ENCODE measurements around the gene TARS3. TPM values are rescaled to one million over a fixed set of nuclear protein-coding genes. Genes with fewer than 3 reads are reported as not detected.
A peak's percentile ranks its signal among the peaks of the same experiment; 100 is the strongest.
"Not testable (repeated sequence)": the region's sequence is repeated elsewhere in the genome, so short reads cannot be mapped to it uniquely, and the experiment has no call there.

Gene TARS3
- total RNA-seq, 1 experiment from 2014 or later: 28.8 TPM

DNA sequence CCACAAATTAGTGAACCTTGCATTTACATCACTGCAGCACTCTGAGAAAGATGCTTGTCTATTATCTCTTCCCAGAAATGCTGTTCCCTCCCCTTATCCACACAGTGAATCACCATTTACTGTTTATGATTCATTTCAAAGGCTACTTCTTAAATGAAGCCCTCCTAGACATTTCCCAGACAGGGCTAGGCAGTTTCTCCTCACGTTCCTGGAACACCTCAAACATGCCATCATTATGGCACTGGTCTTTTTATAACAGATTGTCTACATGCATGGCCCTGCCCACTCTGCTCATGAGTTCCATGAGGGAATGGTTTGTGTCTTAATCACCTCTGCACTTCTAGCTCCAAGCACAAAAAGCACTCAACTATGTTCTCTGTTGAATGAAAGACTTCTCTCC, 39.9 kb downstream of the TARS3 start:
- no peak for DNase-seq
- Histone ChIP-seq H3K36me3 (peaks cover 14% of the 10 kb centered on the region), H3K4me1 (no peaks in the 10 kb centered on the region), H3K9me3 (replicated peaks) (no peaks in the 10 kb centered on the region), H3K27ac (no peak overlapping the region), H3K4me3 (no peak overlapping the region), H3K27me3 (no peaks in the 10 kb centered on the region)

DNA sequence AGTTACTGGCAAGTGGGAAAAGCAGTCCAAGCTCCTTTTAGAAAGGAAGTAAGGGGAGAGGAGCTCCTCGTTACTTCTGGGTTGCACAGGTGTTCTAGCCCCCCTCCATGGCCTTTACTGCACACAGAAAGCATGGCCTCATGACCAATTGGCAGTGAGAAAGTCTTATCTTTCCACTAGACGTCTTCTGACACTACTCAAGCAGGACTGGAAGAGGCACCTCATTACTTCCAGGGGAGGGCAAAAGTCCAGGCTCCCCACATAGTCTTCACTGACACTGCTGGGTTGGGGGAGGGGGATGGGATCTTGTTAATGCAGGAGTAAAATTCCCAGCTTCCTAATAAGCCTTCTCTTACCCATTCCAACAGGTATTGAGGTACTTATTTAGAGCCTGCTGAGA, 44.5 kb downstream of the TARS3 start:
- DNase-seq: no peak
- Histone ChIP-seq H3K27me3 (no peaks in the 10 kb centered on the region), H3K4me3 (no peak overlapping the region), H3K9me3 (replicated peaks) (no peaks in the 10 kb centered on the region), H3K27ac (no peak overlapping the region), H3K36me3 (peaks cover 13% of the 10 kb centered on the region), H3K4me1 (no peaks in the 10 kb centered on the region)

DNA sequence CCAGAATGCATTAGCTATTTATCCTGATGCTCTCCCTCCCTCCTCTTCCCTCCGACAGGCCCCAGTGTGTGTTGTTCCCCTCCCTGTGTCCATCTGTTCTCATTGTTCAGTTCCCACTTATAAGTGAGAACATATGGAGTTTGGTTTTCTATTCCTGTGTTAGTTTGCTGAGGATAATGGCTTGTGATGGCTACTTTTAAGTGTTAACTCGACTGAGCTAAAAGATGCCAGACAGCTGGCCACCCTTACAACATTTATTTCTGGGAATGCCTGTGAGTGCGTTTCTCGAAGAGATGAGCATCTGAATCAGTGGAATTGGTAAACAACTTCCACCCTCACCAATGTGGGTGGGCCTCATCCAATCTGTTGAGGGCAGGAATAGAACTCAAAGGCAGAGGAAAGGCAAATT, 47.3 kb downstream of the TARS3 start:
- peaks cover 21% of the 10 kb centered on the region for H3K36me3 ChIP-seq
- no peak for DNase-seq

DNA sequence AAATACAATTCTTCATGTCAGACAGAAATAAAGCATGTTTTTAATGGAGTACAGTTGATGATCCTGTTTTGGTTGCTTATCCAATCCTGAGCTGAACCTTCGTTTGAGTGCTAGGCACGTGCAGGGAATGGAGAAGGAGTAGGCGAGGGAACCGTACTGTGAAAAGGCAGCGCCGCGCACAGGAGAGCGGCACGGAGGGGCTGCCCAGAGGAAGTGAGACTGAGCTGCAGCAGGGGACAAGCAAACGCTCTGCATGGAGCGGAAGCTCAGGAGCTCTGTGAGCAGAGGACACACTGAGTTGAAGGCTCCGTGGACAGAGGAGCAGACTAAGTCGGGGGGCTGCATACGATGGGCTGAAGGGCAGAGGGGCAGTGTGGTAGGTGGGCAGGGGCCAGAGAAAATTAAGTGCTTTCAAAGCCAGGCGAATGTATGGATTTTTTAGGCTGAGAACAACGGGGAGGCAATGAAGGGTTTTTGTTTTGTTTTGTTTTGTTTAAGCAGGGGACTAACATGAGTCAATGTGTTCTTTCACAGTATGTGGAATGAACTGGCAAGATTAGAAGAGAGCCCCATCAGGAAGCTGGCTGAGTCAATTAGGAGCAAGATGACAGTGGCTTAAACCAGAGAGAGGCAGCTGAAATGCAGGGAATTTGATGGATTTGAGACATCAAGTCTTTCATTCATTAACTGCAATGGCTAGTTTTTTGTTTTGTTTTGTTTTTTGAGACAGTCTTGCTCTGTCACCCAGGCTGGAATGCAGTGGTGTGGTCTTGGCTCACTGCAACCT, 48.3 kb downstream of the TARS3 start:
- no peak for DNase-seq
- Histone ChIP-seq H3K27ac (no peak overlapping the region), H3K9me3 (replicated peaks) (no peaks in the 10 kb centered on the region), H3K4me1 (no peaks in the 10 kb centered on the region), H3K4me3 (no peak overlapping the region), H3K27me3 (no peaks in the 10 kb centered on the region), H3K36me3 (peaks cover 26% of the 10 kb centered on the region)

More for the DNA sequence above, 47.3 kb downstream of the TARS3 start:
- H3K4me3 ChIP-seq: no peak overlapping the region
- no peak overlapping the region for H3K27ac ChIP-seq
- no peaks in the 10 kb centered on the region for H3K4me1 ChIP-seq
- no peaks in the 10 kb centered on the region for H3K9me3 ChIP-seq (replicated peaks)
- no peaks in the 10 kb centered on the region for H3K27me3 ChIP-seq

DNA sequence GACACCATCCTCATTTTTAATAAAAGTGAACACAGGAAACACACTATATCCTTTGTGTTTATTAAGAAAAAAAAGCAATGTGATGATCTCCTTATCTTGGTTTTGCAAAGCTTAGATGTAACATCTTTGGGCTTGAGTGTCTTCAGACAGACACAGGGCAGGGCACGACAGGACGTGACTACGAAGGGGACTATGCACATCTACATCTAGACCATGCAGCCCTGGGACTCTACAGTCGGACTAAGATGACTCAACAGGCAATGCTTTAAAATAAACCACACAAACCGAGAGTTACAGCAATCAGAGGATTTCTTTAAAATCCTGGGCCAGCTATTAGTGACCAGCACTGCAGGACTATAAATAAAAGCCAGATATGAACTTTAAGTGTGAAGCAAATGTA, 49.3 kb downstream of the TARS3 start:
- Histone ChIP-seq H3K36me3 (peaks cover 29% of the 10 kb centered on the region), H3K4me1 (no peaks in the 10 kb centered on the region), H3K27ac (no peak overlapping the region), H3K27me3 (no peaks in the 10 kb centered on the region), H3K4me3 (no peak overlapping the region), H3K9me3 (replicated peaks) (no peaks in the 10 kb centered on the region)
- DNase-seq: no peak

DNA sequence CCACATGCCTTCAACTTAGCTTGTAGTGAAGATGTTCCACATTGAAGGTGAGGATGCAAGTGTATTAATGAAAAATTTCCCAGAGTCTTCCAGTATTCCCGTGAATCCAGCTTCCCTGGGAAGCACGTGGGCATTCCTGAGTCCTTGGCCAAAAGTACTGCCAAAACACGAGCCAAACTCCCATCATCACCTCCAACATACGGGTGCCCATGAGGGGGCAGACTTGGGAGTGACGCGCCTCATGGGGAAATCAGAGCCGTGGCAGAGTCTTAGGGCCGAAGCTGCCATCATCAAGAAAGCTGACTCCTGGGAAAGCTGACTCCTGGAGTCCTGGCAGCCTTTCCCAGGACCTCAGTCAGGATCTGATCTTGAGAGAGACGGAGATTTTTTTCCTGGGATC, 52.0 kb downstream of the TARS3 start:
- Histone ChIP-seq H3K9me3 (replicated peaks) (no peaks in the 10 kb centered on the region), H3K4me3 (no peak overlapping the region), H3K36me3 (peaks cover 23% of the 10 kb centered on the region), H3K27me3 (no peaks in the 10 kb centered on the region), H3K27ac (no peak overlapping the region), H3K4me1 (no peaks in the 10 kb centered on the region)
- no peak for DNase-seq

DNA sequence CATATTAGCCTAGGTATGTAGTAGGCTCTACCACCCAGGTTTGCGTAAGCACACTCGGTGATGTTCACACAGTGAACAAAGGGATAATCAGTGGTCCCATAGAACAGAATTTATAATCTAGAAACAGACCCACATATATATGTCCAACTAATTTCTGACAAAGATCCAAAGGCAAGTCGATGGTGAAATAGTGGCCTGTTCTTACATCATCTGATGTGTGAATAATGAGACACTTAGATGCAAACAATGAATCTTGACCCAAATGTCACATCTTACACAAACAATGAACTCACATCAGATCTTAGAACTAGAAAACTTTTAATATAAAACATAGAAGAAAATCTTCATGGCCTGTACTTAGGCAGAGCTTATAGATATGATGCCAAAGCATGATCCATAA, 54.5 kb downstream of the TARS3 start:
- Histone ChIP-seq H3K4me1 (no peaks in the 10 kb centered on the region), H3K4me3 (no peak overlapping the region), H3K27me3 (no peaks in the 10 kb centered on the region), H3K36me3 (peaks cover 23% of the 10 kb centered on the region), H3K9me3 (replicated peaks) (no peaks in the 10 kb centered on the region), H3K27ac (no peak overlapping the region)
- DNase-seq: no peak

DNA sequence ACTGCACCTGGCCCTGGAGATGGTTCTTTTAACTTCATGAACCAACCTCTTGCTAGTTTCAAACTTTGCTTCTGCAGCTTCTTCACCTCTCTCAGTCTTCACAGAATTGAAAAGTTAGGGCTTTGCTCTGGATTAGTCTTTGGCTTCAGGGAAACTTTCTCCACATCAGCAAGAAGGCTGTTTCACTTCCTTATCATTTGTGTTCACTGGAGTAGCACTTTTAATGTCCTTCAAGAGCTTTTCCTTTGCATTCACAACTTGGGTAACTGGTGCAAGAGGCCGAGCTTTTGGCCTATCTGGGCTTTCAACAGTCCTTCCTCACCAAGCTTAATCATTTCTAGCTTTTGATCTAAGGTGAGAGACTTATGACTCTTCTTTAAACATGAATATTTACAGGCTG, 56.4 kb downstream of the TARS3 start:
- no peak for DNase-seq
- H3K4me1 ChIP-seq: no peaks in the 10 kb centered on the region
- H3K27me3 ChIP-seq: no peaks in the 10 kb centered on the region
- no peaks in the 10 kb centered on the region for H3K9me3 ChIP-seq (replicated peaks)
- peaks cover 11% of the 10 kb centered on the region for H3K36me3 ChIP-seq
- no peak overlapping the region for H3K4me3 ChIP-seq
- no peak overlapping the region for H3K27ac ChIP-seq

DNA sequence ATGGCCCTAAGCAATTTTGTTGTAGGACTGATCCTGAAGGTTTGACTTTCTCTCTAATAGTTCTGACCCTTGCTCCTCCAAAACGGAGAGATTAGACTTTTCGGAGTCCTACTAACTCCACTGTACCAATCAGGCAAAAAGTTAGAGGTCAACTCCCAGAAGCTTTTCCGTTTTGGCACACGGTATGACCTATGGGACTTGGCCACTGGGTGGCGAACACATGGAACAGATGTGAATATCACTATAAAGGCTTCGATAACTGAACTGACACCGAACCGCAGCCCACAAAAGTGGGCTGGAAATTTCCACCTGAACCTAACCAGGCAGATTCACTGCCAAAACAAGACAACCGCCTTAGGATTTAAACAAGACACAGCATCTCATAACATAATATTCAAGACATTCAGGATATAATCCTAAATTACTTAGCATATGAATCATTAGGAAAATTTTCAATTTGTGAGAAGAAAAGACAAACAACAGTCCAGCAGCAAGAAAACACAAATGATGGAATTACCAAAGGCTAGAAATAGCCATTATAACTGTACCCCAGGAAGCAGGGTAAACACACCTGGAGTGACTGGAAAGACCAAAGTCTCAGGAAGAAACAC, 59.9 kb downstream of the TARS3 start:
- H3K27ac ChIP-seq: no peak overlapping the region
- H3K9me3 ChIP-seq (replicated peaks): no peaks in the 10 kb centered on the region
- peak in 1 of 2 experiments; percentile 11 for DNase-seq
- no peaks in the 10 kb centered on the region for H3K4me1 ChIP-seq
- H3K36me3 ChIP-seq: 0 out of 2 replicates have a peak, but pooled peaks cover 5% of the 10 kb centered on the region
- no peaks in the 10 kb centered on the region for H3K27me3 ChIP-seq
- no peak overlapping the region for H3K4me3 ChIP-seq

DNA sequence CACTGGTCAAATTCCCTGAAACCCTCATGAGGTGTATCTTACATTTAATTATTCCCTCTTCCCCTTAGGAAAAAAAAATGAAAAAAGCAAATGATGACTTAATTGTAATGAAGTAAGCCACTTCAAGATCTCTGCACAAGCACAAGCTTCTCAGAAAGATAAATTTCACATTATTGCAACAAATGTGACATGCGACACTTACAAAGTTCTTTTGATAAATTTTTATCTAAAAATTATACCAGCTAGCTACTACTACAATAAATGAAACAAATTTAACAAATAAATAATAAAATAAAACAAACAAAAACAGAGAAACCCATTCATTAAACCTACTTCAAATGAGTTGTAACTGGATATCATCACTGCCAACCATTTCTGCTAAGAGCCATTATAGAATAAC, 62.1 kb downstream of the TARS3 start:
- Histone ChIP-seq H3K27ac (no peak overlapping the region), H3K4me3 (no peak overlapping the region), H3K36me3 (peaks cover 5% of the 10 kb centered on the region; the same call in 1 of the 2 replicates), H3K27me3 (no peaks in the 10 kb centered on the region), H3K9me3 (replicated peaks) (no peaks in the 10 kb centered on the region), H3K4me1 (no peaks in the 10 kb centered on the region)
- DNase-seq: no peak

DNA sequence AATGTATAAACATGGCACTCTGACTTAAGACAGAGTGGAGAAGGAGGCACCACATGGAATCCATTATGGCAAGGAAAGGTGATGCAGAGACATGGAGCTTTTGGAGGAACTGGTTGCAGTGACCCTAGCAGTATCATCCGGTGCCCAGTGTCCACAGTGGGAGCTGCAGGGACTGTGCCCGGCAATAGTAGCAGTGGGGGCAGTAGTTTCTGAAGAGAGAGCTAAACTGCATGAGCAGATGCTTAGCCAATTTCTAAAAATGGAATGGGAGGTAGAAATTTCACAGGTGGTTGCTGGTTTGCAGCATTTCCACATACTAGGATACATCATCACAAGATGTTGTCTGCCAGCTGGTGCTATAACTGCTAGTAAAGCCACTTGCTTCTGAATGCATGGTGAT, 64.3 kb downstream of the TARS3 start:
- no peak for DNase-seq
- H3K27ac ChIP-seq: no peak overlapping the region
- no peak overlapping the region for H3K4me3 ChIP-seq
- no peaks in the 10 kb centered on the region for H3K27me3 ChIP-seq
- no peaks in the 10 kb centered on the region for H3K9me3 ChIP-seq (replicated peaks)
- H3K36me3 ChIP-seq: peaks cover 5% of the 10 kb centered on the region; the same call in 1 of the 2 replicates
- no peaks in the 10 kb centered on the region for H3K4me1 ChIP-seq

DNA sequence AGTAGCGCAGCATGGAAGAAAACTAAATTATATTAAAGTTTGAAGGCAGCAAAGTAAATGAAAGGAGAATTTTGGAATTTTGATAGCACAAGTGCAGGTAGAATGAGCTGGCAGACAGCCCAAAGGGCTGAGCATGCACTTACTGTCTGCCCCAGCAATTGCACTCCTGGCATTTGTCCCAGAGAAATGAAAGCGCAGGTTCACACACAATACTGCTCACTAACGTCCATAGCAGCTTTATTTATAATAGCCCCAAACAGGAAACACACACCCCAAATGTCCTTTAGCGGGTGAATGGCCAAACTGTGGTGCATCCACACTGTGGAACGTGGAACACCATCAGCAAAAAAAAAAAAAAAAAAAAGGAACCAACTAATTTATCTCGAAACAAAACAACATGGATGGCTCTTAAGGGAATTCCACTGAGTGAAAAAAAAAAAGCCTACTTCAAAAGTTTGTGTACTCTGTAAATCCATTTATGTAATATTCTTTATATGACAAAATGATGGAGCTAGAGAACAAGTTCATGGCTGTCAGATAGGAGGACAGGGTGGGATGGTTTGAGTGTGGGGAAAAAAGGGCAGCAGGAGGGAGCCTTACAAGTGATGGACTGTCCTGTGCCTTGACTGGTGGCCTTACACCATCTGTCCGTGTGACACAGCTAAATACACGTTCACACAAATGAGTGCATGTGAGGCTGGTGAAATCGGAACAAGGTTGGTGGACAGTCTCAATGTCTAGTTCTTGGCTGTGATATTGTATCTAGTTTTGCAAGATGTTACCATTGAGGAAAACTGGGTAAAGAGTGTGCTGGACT, 66.1 kb downstream of the TARS3 start:
- Histone ChIP-seq H3K36me3 (peaks cover 2% of the 10 kb centered on the region; the same call in 1 of the 2 replicates), H3K27ac (no peak overlapping the region), H3K4me1 (no peaks in the 10 kb centered on the region), H3K4me3 (no peak overlapping the region), H3K9me3 (replicated peaks) (no peaks in the 10 kb centered on the region), H3K27me3 (no peaks in the 10 kb centered on the region)
- DNase-seq: no peak

DNA sequence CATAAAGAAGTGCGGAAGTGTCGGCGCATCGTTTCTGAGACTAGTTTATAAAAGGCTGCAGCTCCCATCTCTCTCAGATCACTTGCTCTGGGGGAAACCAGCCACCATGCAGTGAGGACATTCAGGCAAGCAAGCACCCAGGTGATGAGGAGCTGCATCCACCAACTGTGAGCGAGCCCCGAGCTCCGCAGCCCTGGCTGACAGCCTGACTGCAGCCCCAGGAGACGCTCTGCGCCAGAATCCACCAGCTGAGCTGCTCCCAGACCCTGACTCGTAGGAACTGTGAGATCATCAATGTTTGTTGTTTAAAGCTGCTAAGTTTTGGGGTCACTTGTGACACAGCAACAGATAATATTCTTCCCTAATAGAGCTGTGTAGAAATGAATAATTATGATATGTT, 67.1 kb downstream of the TARS3 start:
- H3K27ac ChIP-seq: no peak overlapping the region
- H3K36me3 ChIP-seq: peaks cover 2% of the 10 kb centered on the region; the same call in 1 of the 2 replicates
- DNase-seq: no peak
- H3K4me3 ChIP-seq: no peak overlapping the region
- no peaks in the 10 kb centered on the region for H3K27me3 ChIP-seq
- H3K4me1 ChIP-seq: no peaks in the 10 kb centered on the region
- no peaks in the 10 kb centered on the region for H3K9me3 ChIP-seq (replicated peaks)

DNA sequence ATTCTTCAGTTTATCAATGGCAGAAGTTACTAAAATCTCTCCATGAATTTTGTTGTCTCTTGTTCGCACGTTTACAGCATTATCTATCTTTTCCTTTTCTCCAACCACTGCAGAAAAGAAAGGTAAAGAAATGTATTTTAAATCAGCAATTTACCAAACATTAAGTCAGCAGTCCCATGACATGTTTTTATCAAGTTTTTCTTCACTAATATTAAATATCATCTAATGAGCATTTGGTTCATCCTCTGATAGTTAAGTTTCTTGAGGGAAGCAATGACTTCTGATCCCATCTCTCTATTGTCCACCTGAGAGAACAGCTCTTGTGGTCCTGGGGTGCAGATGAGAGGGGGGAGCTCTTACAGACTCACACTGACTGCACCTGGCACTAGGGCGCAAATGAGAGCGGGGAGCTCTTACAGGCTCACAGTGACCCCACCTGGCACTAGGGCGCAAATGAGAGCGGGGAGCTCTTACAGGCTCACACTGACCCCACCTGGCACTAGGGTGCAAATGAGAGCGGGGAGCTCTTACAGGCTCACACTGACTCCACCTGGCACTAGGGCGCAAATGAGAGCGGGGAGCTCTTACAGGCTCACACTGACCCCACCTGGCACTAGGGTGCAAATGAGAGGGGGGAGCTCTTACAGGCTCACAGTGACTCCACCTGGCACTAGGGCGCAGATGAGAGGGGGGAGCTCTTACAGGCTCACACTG, 69.5 kb downstream of the TARS3 start:
- not testable (repeated sequence) for H3K36me3 ChIP-seq; H3K4me1 ChIP-seq; H3K27me3 ChIP-seq; H3K9me3 ChIP-seq (replicated peaks); H3K27ac ChIP-seq; H3K4me3 ChIP-seq
- peak; percentile 18 to 20 for DNase-seq

All from SJCRH30 (cell line).